PC-9 (cell line): ENCODE data around the gene NUP214.

ENCODE experiments used
- EZH2 ChIP-seq: fragments of 200-600 bp; sonication (generic); IDR thresholded peaks from 2 replicates; pipeline ENCODE4 v1.8.0; 2017; ENCODE audit warnings: antibody characterized with exemption, low read depth
- TF ChIP-seq, protein P1 (sequence below): fragments of 200-600 bp; sonication (generic); conservative IDR thresholded peaks from 2 replicates; pipeline ENCODE4 v1.6.1; 2017; ENCODE audit warnings: mixed run types, antibody characterized with exemption, mild to moderate bottlenecking, moderate library complexity

GRCh38 chr9:131094015-131094414 lies 31.4 kb upstream of the NUP214 start:
- TF ChIP-seq, protein P1, sequence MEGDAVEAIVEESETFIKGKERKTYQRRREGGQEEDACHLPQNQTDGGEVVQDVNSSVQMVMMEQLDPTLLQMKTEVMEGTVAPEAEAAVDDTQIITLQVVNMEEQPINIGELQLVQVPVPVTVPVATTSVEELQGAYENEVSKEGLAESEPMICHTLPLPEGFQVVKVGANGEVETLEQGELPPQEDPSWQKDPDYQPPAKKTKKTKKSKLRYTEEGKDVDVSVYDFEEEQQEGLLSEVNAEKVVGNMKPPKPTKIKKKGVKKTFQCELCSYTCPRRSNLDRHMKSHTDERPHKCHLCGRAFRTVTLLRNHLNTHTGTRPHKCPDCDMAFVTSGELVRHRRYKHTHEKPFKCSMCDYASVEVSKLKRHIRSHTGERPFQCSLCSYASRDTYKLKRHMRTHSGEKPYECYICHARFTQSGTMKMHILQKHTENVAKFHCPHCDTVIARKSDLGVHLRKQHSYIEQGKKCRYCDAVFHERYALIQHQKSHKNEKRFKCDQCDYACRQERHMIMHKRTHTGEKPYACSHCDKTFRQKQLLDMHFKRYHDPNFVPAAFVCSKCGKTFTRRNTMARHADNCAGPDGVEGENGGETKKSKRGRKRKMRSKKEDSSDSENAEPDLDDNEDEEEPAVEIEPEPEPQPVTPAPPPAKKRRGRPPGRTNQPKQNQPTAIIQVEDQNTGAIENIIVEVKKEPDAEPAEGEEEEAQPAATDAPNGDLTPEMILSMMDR, result no peak
- no peak for TF ChIP-seq EZH2
